HEK293 (cell line): ENCODE results near the gene RPP30.
"Not testable (repeated sequence)": the region's sequence is repeated elsewhere in the genome, so short reads cannot be mapped to it uniquely, and the experiment has no call there.

Experiments used
- CTCF ChIA-PET: fragments of 350-600 bp; formaldehyde crosslinking; extraction: SDS; loops from one replicate; lab custom pipeline; 2021; ENCODE audit warnings: antibody characterized with exemption; lab: Yijun Ruan, JAX
- POLR2A ChIA-PET: fragments of 300-600 bp; formaldehyde crosslinking; extraction: SDS; loops from one replicate; lab custom pipeline; 2020; ENCODE audit warnings: antibody characterized with exemption, inconsistent platforms; lab: Yijun Ruan, JAX
- H3K27ac ChIP-seq: fragments of 200-500 bp; sonication (Bioruptor generic); 2 replicates; pipeline ENCODE4 v1.5.1; 2014; ENCODE audit warnings: low read depth, low read length, control low read depth, inconsistent platforms; ENCODE audit errors: extremely low read depth
- H3K36me3 ChIP-seq, 2 experiments: fragments of 200-500 bp in 1 of 2; sonication (Bioruptor generic) in 1 of 2; 1 replicate in 1 of 2; 2 replicates in 1 of 2; pipeline ENCODE4 v1.5.1; 2014 to 2017; ENCODE audit warnings: inconsistent platforms in 2 of 2, low read length in 2 of 2; ENCODE audit not compliant: control insufficient read depth in 2 of 2, insufficient read depth in 1 of 2
- H3K4me1 ChIP-seq: fragments of 200-500 bp; sonication (Bioruptor generic); 2 replicates; pipeline ENCODE4 v1.5.1; 2014; ENCODE audit warnings: mild to moderate bottlenecking, low read length, inconsistent platforms; ENCODE audit not compliant: control insufficient read depth, insufficient read depth
- H3K4me3 ChIP-seq: 2 replicates; pipeline ENCODE4 v1.5.1; 2011; ENCODE audit warnings: low read depth, mild to moderate bottlenecking, control low read depth, low read length, moderate library complexity
- H3K9me3 ChIP-seq: fragments of 200-500 bp; sonication (Bioruptor generic); 2 replicates; pipeline ENCODE4 v1.5.1; 2014; ENCODE audit warnings: low read depth, low read length, inconsistent platforms; ENCODE audit not compliant: control insufficient read depth, insufficient read depth
- AEBP2 ChIP-seq: fragments of 450-650 bp; formaldehyde crosslinking; IDR thresholded peaks from 2 replicates; pipeline ENCODE4 v1.5.1; 2016; ENCODE audit warnings: missing biosample characterization, missing genetic modification characterization, borderline replicate concordance
- FEZF1 ChIP-seq: fragments of 450-650 bp; formaldehyde crosslinking; IDR thresholded peaks from 2 replicates; pipeline ENCODE4 v1.5.1; 2016; ENCODE audit warnings: missing biosample characterization, missing genetic modification characterization
- HIC1 ChIP-seq: fragments of 450-650 bp; formaldehyde crosslinking; IDR thresholded peaks from 2 replicates; pipeline ENCODE4 v1.5.1; 2016; ENCODE audit warnings: missing biosample characterization, missing genetic modification characterization
- INSM2 ChIP-seq: fragments of 450-650 bp; formaldehyde crosslinking; IDR thresholded peaks from 2 replicates; pipeline ENCODE4 v1.5.1; 2016; ENCODE audit warnings: missing biosample characterization, missing genetic modification characterization
- KLF7 ChIP-seq: fragments of 450-650 bp; formaldehyde crosslinking; IDR thresholded peaks from 2 replicates; pipeline ENCODE4 v1.5.1; 2016; ENCODE audit warnings: missing biosample characterization, missing genetic modification characterization, borderline replicate concordance
- PATZ1 ChIP-seq: fragments of 450-650 bp; formaldehyde crosslinking; IDR thresholded peaks from 2 replicates; pipeline ENCODE4 v1.5.1; 2016; ENCODE audit warnings: missing biosample characterization, missing genetic modification characterization
- PRDM1 ChIP-seq: fragments of 450-650 bp; formaldehyde crosslinking; IDR thresholded peaks from 2 replicates; pipeline ENCODE4; 2016; ENCODE audit warnings: missing biosample characterization, missing genetic modification characterization
- TRIM28 ChIP-seq: IDR thresholded peaks from 2 replicates; pipeline ENCODE4 v1.6.1; 2011; ENCODE audit warnings: low read length, control low read depth, borderline replicate concordance
- ZBTB7A ChIP-seq: fragments of 450-650 bp; formaldehyde crosslinking; IDR thresholded peaks from 2 replicates; pipeline ENCODE4 v1.5.1; 2016; ENCODE audit warnings: low read depth, missing biosample characterization, missing genetic modification characterization
- ZFP41 ChIP-seq: fragments of 450-650 bp; formaldehyde crosslinking; IDR thresholded peaks from 2 replicates; pipeline ENCODE4 v1.5.1; 2016; ENCODE audit warnings: missing biosample characterization, missing genetic modification characterization, borderline replicate concordance
- ZNF184 ChIP-seq: fragments of 450-650 bp; IDR thresholded peaks from 2 replicates; pipeline ENCODE4 v1.5.1; 2018; ENCODE audit warnings: missing biosample characterization, mild to moderate bottlenecking, missing genetic modification characterization
- ZNF280D ChIP-seq: fragments of 450-650 bp; formaldehyde crosslinking; IDR thresholded peaks from 2 replicates; pipeline ENCODE4 v1.5.1; 2016; ENCODE audit warnings: missing biosample characterization, missing genetic modification characterization
- ZNF621 ChIP-seq: fragments of 450-650 bp; formaldehyde crosslinking; IDR thresholded peaks from 2 replicates; pipeline ENCODE4 v1.5.1; 2017; ENCODE audit warnings: missing biosample characterization, missing genetic modification characterization
- ZNF624 ChIP-seq: fragments of 450-650 bp; formaldehyde crosslinking; IDR thresholded peaks from 2 replicates; pipeline ENCODE4 v1.5.1; 2017; ENCODE audit warnings: missing biosample characterization, missing genetic modification characterization
- ZNF626 ChIP-seq: fragments of 450-650 bp; sonication (Bioruptor Pico); formaldehyde crosslinking; IDR thresholded peaks from 2 replicates; pipeline ENCODE4 v1.5.1; 2018; ENCODE audit warnings: missing biosample characterization, missing genetic modification characterization, inconsistent platforms
- ZNF692 ChIP-seq: fragments of 450-650 bp; formaldehyde crosslinking; IDR thresholded peaks from 2 replicates; pipeline ENCODE4 v1.5.1; 2016; ENCODE audit warnings: missing biosample characterization, missing genetic modification characterization
- ZSCAN16 ChIP-seq: fragments of 450-650 bp; formaldehyde crosslinking; IDR thresholded peaks from 2 replicates; pipeline ENCODE4 v1.5.1; 2016; ENCODE audit warnings: missing biosample characterization, missing genetic modification characterization

RPP30 gene

GRCh38 chr10:90890347-90890746, 18.6 kb downstream of the RPP30 start (continued):
- no peak for TF ChIP-seq PATZ1 (tag by site-specific recombination)
- TF ChIP-seq ZNF626 (tag by site-specific recombination), result no peak
- TF ChIP-seq FEZF1 (tag by site-specific recombination), result no peak

GRCh38 chr10:90893190-90893589, 21.4 kb downstream of the RPP30 start:
- Histone ChIP-seq H3K4me1 (no peaks in the 10 kb centered on the region), H3K27ac (no peak overlapping the region), H3K4me3 (no peak overlapping the region), H3K9me3 (no peaks in the 10 kb centered on the region), H3K36me3 (peaks cover 59 to 85% of the 10 kb centered on the region in 2 experiments)
- ChIA-PET POLR2A (no interaction called here), CTCF (interaction anchor here (0.9 to 1.4 kb wide), 2 partner anchors 13 to 18 kb away, joined by 3 to 5 read pairs; no protein-coding TSS in a partner anchor)
- TF ChIP-seq ZNF621 (tag by site-specific recombination) (no peak), INSM2 (tag by site-specific recombination) (no peak), ZNF280D (tag by site-specific recombination) (no peak), ZNF692 (tag by site-specific recombination) (no peak), ZNF624 (tag by site-specific recombination) (no peak), ZSCAN16 (no peak), ZBTB7A (no peak)

GRCh38 chr10:90896916-90897315, 25.1 kb downstream of the RPP30 start:
- H3K4me1 ChIP-seq, H3K27ac ChIP-seq, H3K9me3 ChIP-seq: not testable (repeated sequence)
- TF ChIP-seq PRDM1 (tag by site-specific recombination), result peak; percentile 79
- TF ChIP-seq, all 188 proteins: peak for 1; not testable (repeated sequence) for 187
- H3K4me3 ChIP-seq, POLR2A ChIA-PET: not testable (repeated sequence)
- H3K36me3 ChIP-seq, result peaks cover 44 to 77% of the 10 kb centered on the region in 2 experiments
- CTCF ChIA-PET, result interaction anchor here (0.6 to 1.3 kb wide), 3 partner anchors 14 to 400 kb away, joined by 3 to 5 read pairs (median 4); no protein-coding TSS in a partner anchor

GRCh38 chr10:90905925-90906324, 34.2 kb downstream of the RPP30 start:
- Histone ChIP-seq H3K9me3 (no peaks in the 10 kb centered on the region), H3K27ac (no peak overlapping the region), H3K4me1 (no peaks in the 10 kb centered on the region), H3K36me3 (peaks cover 12 to 56% of the 10 kb centered on the region in 2 experiments), H3K4me3 (no peak overlapping the region)
- CTCF ChIA-PET, result no interaction called here
- TF ChIP-seq AEBP2 (tag by site-specific recombination) (no peak), KLF7 (no peak), ZFP41 (tag by site-specific recombination) (no peak), ZNF184 (no peak), TRIM28 (no peak), HIC1 (tag by site-specific recombination) (no peak)
- POLR2A ChIA-PET, result no interaction called here
